Activated CD4-positive, alpha-beta T cell treated with anti-CD3 and anti-CD28 coated beads, Interleukin-2, amount 10 ng/mL, durations not matched to agents 7 days and 5 days (primary cell): ENCODE data around the gene PHF20. TPM values are rescaled to one million over a fixed set of nuclear protein-coding genes. Genes with fewer than 3 reads are reported as not detected.
"Not testable (repeated sequence)": the region's sequence is repeated elsewhere in the genome, so short reads cannot be mapped to it uniquely, and the experiment has no call there.

Experiments
- CTCF ChIA-PET: fragments of 350-600 bp; sonication (Branson Sonifier 250); formaldehyde crosslinking; loops from one replicate; lab custom pipeline; 2021; ENCODE audit warnings: antibody characterized with exemption; lab: Charles Lee
- POLR2A ChIA-PET: fragments of 350-600 bp; sonication (Branson Sonifier 250); formaldehyde crosslinking; loops from one replicate; lab custom pipeline; 2021; ENCODE audit warnings: antibody characterized with exemption; lab: Charles Lee
- DNase-seq: peaks from one replicate; pipeline ENCODE4 v3.0.0-alpha.2; 2020
- H3K27ac Mint-ChIP-seq: one replicate; pipeline ENCODE4 v1.8.0; 2021; ENCODE audit warnings: mild to moderate bottlenecking, moderate library complexity, mixed read lengths
- H3K27me3 Mint-ChIP-seq: one replicate; pipeline ENCODE4 v1.8.0; 2021; ENCODE audit warnings: mixed read lengths
- H3K36me3 Mint-ChIP-seq: one replicate; pipeline ENCODE4 v1.8.0; 2021; ENCODE audit warnings: low read depth, mixed read lengths
- H3K4me1 Mint-ChIP-seq: one replicate; pipeline ENCODE4 v1.8.0; 2021; ENCODE audit warnings: mixed read lengths
- H3K4me3 Mint-ChIP-seq: one replicate; pipeline ENCODE4 v1.8.0; 2021; ENCODE audit warnings: mild to moderate bottlenecking, moderate library complexity, mixed read lengths
- H3K9me3 Mint-ChIP-seq: one replicate; pipeline ENCODE4 v1.8.0; 2021; ENCODE audit warnings: mixed read lengths
- total RNA-seq, 2 experiments: library from RNA; stranded (reverse); gene quantifications; one replicate each; pipeline ENCODE4 v1.2.3, GENCODE V29; 2021

PHF20 gene
- total RNA-seq, 2 experiments from 2014 or later: 47.8 to 49.0 TPM

DNA sequence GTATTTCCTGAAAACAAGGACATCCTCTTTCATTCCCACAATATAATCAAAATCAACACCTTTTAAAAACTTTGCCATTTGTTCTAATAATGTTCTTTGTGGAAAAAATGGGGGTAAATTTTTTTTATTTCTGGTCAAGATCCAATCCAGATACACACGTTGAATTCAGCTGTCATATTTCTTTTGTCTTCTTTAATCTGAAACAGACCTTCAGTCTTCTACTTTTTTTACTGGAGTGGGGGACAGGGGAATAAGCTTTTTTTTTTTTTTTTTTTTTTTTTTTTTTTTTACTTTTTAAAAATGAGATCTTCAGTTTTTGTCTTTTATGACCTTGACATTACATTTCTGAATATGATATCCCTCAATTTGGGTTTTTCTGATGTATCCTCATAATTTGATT, 113.4 kb downstream of the PHF20 start:
- Mint-ChIP-seq H3K4me1 (peaks cover 6% of the 10 kb centered on the region), H3K36me3 (no peaks in the 10 kb centered on the region), H3K27me3 (no peaks in the 10 kb centered on the region), H3K27ac (no peak overlapping the region), H3K9me3 (no peaks in the 10 kb centered on the region), H3K4me3 (no peak overlapping the region)
- no peak for DNase-seq
- POLR2A ChIA-PET: interaction anchor here (0.7 kb wide), 1 partner anchor 145 kb away, joined by 3 read pairs; no protein-coding TSS in a partner anchor
- CTCF ChIA-PET: interaction anchor here (0.7 to 1.7 kb wide), 2 partner anchors 46 to 278 kb away, joined by 3 to 4 read pairs; no protein-coding TSS in a partner anchor

DNA sequence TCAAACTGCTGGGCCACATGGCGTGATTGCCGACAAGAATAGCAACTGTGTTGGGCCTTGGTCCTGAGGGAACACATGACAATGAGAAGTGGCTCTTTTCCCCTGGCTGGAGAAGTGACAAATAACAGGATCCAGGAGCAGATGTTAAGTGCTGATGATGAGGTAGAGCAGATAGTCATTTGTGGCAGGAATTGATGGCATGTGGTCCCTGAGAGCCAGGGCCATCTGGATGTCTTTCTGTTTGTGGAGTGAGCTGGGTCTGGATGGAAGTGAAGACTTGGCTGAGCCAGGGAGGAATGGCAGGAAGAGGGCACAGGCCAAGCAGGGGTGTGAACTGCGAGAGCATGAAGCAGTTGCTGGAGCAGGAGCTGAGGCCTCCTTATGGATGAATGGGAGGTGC, 114.7 kb downstream of the PHF20 start:
- Mint-ChIP-seq H3K27ac (peak overlapping the region; percentile 46), H3K4me1 (peaks cover 6% of the 10 kb centered on the region), H3K9me3 (no peaks in the 10 kb centered on the region), H3K27me3 (no peaks in the 10 kb centered on the region), H3K36me3 (peaks cover 3% of the 10 kb centered on the region), H3K4me3 (no peak overlapping the region)
- DNase-seq: no peak
- POLR2A ChIA-PET: no interaction called here
- CTCF ChIA-PET: no interaction called here

- no peak for DNase-seq
- ChIA-PET POLR2A (no interaction called here), CTCF (no interaction called here)
- Mint-ChIP-seq H3K9me3 (no peaks in the 10 kb centered on the region), H3K27me3 (no peaks in the 10 kb centered on the region), H3K36me3 (peaks cover 4% of the 10 kb centered on the region), H3K27ac (no peak overlapping the region), H3K4me3 (no peak overlapping the region), H3K4me1 (peaks cover 7% of the 10 kb centered on the region)
Measured at GRCh38 chr20:35887393-35888064, 115.7 kb downstream of the PHF20 start.

DNA sequence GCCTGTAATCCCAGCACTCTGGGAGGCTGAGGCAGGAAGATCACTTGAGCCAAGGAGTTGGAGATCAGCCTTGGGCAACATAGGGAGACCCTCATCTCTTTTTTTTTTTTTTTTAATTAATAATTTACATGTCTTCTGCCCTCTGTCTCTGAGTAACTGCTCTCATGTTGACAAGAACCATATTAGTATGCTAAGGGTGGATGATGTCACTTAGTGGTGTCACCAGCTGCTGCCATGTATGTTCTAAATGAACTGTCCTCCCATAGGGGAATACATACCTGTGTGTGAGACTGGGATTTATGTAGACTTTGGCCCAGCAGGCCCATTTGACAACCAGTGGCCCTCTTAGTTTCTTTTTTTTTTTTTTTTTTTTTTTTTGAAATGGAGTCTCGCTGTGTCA, 116.8 kb downstream of the PHF20 start:
- POLR2A ChIA-PET: no interaction called here
- Mint-ChIP-seq H3K4me1 (peaks cover 12% of the 10 kb centered on the region), H3K36me3 (peaks cover 5% of the 10 kb centered on the region), H3K27me3 (no peaks in the 10 kb centered on the region), H3K27ac (no peak overlapping the region), H3K9me3 (no peaks in the 10 kb centered on the region), H3K4me3 (no peak overlapping the region)
- DNase-seq: no peak
- CTCF ChIA-PET: no interaction called here

- no peak for DNase-seq
- Mint-ChIP-seq H3K9me3 (no peaks in the 10 kb centered on the region), H3K4me3 (no peak overlapping the region), H3K4me1 (peaks cover 16% of the 10 kb centered on the region), H3K27ac (no peak overlapping the region), H3K36me3 (peaks cover 14% of the 10 kb centered on the region), H3K27me3 (no peaks in the 10 kb centered on the region)
- CTCF ChIA-PET: no interaction called here
- POLR2A ChIA-PET: no interaction called here
Measured at GRCh38 chr20:35891375-35891774, 119.6 kb downstream of the PHF20 start.

- DNase-seq: no peak
- no peak overlapping the region for H3K4me3 Mint-ChIP-seq
- no peak overlapping the region for H3K27ac Mint-ChIP-seq
- no peaks in the 10 kb centered on the region for H3K9me3 Mint-ChIP-seq
- H3K36me3 Mint-ChIP-seq: peaks cover 14% of the 10 kb centered on the region
- no peaks in the 10 kb centered on the region for H3K27me3 Mint-ChIP-seq
- peaks cover 16% of the 10 kb centered on the region for H3K4me1 Mint-ChIP-seq
- ChIA-PET POLR2A (interaction anchor here (0.6 kb wide), 1 partner anchor 149 kb away, joined by 6 read pairs; no protein-coding TSS in a partner anchor), CTCF (interaction anchor here (1.6 kb wide), 1 partner anchor 61 kb away, joined by 4 read pairs; the partner anchor contains the start of gene SCAND1)
Measured at GRCh38 chr20:35892871-35893270, 121.1 kb downstream of the PHF20 start.

DNA sequence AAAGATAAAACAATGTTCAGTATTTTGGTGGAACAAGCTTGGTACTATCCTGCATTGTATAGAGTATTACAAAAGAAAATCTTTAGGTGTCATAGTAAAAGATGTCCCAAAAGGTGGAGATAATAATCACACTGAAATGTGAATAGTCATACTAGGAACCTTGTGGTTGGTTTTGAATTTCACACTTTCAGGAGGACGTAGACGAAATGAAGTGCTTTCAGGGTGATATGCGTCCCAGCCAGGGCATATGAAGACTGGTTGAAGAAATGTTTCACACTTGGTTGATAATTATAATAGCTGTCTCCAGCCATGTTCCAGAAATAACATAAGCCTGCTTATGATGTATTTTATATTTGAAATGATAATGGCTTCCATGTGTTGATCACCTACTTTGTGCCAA, 122.1 kb downstream of the PHF20 start:
- Mint-ChIP-seq H3K4me3 (no peak overlapping the region), H3K27ac (no peak overlapping the region), H3K36me3 (peaks cover 14% of the 10 kb centered on the region), H3K9me3 (no peaks in the 10 kb centered on the region), H3K27me3 (no peaks in the 10 kb centered on the region), H3K4me1 (peaks cover 16% of the 10 kb centered on the region)
- no peak for DNase-seq
- POLR2A ChIA-PET: no interaction called here
- CTCF ChIA-PET: interaction anchor here (1.4 to 1.6 kb wide), 2 partner anchors 10 to 60 kb away, joined by 3 to 4 read pairs; partner anchors contain the start of gene SCAND1

GRCh38 chr20:35895516-35895915, 123.7 kb downstream of the PHF20 start:
- H3K9me3 Mint-ChIP-seq: not testable (repeated sequence)
- CTCF ChIA-PET: interaction anchor here (0.6 kb wide), 1 partner anchor 103 kb away, joined by 3 read pairs; no protein-coding TSS in a partner anchor
- H3K36me3 Mint-ChIP-seq: peaks cover 22% of the 10 kb centered on the region

DNA sequence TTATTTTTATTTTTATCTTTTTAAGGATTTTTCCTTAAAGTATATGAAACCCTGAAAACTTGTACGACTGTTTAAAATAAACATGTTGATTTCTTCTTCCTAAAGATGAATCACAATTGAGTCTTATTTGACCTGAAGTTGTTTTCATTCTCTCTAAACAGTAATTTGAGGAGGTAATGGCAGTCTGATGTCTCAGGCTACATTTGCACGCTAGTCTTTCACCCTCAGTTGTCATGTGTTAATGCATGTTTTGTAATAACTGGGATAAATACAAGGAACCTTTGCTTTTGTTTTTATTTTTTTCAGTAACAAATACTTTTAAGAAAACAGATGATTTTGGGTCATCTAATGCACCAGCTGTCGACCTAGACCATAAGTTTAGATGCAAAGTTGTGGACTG, 127.2 kb downstream of the PHF20 start:
- Mint-ChIP-seq H3K36me3 (peaks cover 35% of the 10 kb centered on the region), H3K27ac (no peak overlapping the region), H3K4me1 (peaks cover 6% of the 10 kb centered on the region), H3K4me3 (no peak overlapping the region), H3K27me3 (no peaks in the 10 kb centered on the region), H3K9me3 (no peaks in the 10 kb centered on the region)
- no peak for DNase-seq
- ChIA-PET CTCF (no interaction called here), POLR2A (no interaction called here)

More at GRCh38 chr20:35895516-35895915, 123.7 kb downstream of the PHF20 start:
- peaks cover 16% of the 10 kb centered on the region for H3K4me1 Mint-ChIP-seq
- H3K27ac Mint-ChIP-seq, H3K27me3 Mint-ChIP-seq, DNase-seq, H3K4me3 Mint-ChIP-seq: not testable (repeated sequence)
- POLR2A ChIA-PET: interaction anchor here (0.6 kb wide), 1 partner anchor 80 kb away, joined by 3 read pairs; no protein-coding TSS in a partner anchor

DNA sequence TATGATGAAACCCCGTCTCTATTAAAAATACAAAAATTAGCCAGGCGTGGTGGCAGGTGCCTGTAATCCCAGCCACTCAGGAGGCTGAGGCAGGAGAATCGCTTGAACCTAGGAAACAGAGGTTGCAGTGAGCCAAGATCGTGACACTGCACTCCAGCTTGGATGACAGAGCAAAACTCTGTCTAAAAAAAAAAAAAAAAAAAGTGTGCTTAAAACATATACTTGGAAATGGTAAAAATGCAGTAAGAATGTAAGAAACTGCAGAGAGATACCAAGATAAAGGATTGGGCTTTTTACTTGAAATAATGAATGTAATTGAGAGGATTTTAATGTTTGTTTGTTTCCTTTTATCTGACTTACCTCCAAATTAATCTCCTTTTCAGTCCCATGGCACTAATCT, 129.4 kb downstream of the PHF20 start:
- H3K27ac Mint-ChIP-seq, H3K4me3 Mint-ChIP-seq, H3K9me3 Mint-ChIP-seq, POLR2A ChIA-PET, H3K27me3 Mint-ChIP-seq, H3K4me1 Mint-ChIP-seq, DNase-seq, CTCF ChIA-PET: not testable (repeated sequence)
- H3K36me3 Mint-ChIP-seq: peaks cover 34% of the 10 kb centered on the region

DNA sequence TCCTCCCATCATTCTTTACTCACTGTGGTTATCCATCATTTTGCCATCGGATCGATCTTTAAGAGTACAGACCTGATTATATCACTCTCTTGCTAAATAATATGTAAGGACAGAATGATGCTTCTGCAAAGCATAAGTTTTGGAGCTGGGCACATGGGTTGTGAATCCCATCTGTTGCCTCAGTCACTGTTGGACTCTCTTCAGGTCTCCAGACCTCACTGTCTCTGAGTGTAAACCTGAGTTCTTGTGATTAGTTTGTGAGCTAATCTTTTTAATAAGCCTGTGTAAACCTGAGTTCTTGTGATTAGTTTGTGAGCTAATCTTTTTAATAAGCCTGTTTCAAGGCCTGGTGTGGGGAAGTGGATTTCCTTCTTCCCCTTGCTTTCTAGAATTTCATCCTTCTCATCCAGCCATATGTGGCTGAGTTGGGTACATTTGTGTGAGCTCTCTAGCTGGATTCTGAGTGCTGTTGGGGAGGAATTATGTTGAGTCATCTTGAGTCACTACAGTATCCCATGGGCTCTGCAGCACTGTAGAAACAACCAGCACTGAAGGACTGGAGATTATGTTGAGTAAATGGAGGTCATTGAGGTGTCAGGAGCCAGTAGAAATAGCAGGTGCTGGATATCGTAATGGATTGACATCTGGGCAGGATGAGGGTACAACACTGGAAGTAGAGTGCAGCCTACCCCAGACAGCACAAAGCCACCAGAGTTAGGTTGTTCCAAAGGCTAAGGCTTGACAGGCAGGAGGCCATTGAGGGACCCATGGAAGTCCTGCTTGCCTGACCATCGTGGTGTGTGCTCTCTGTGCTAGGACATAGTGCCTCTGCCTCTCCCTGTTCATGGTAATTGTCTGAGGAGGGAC, 130.1 kb downstream of the PHF20 start:
- Mint-ChIP-seq H3K4me3 (no peak overlapping the region), H3K36me3 (peaks cover 34% of the 10 kb centered on the region), H3K4me1 (peaks cover 6% of the 10 kb centered on the region), H3K27me3 (no peaks in the 10 kb centered on the region), H3K9me3 (no peaks in the 10 kb centered on the region), H3K27ac (no peak overlapping the region)
- ChIA-PET CTCF (interaction anchor here (0.6 to 1.2 kb wide), 2 partner anchors 52 to 1130 kb away, joined by 3 to 5 read pairs; partner anchors contain the start of gene SCAND1), POLR2A (no interaction called here)
- no peak for DNase-seq

GRCh38 chr20:35902545-35902941, 130.7 kb downstream of the PHF20 start:
- DNase-seq: no peak
- Mint-ChIP-seq H3K27me3 (no peaks in the 10 kb centered on the region), H3K27ac (no peak overlapping the region), H3K36me3 (peaks cover 34% of the 10 kb centered on the region), H3K4me1 (peaks cover 6% of the 10 kb centered on the region), H3K4me3 (no peak overlapping the region), H3K9me3 (no peaks in the 10 kb centered on the region)
- POLR2A ChIA-PET: no interaction called here
- CTCF ChIA-PET: interaction anchor here (0.6 to 1.2 kb wide), 3 partner anchors 52 to 1130 kb away, joined by 3 to 5 read pairs (median 3); partner anchors contain the start of gene SCAND1

GRCh38 chr20:35903843-35904242, 132.0 kb downstream of the PHF20 start:
- no peak overlapping the region for H3K4me3 Mint-ChIP-seq
- H3K36me3 Mint-ChIP-seq: peaks cover 34% of the 10 kb centered on the region
- CTCF ChIA-PET: no interaction called here
- no peak overlapping the region for H3K27ac Mint-ChIP-seq
- POLR2A ChIA-PET: no interaction called here
- no peaks in the 10 kb centered on the region for H3K27me3 Mint-ChIP-seq
- no peak for DNase-seq
- no peaks in the 10 kb centered on the region for H3K9me3 Mint-ChIP-seq
- peaks cover 15% of the 10 kb centered on the region for H3K4me1 Mint-ChIP-seq
